HL-60/S4 (cell line): ENCODE results near the gene MDGA2.
"Not testable (repeated sequence)": the region's sequence is repeated elsewhere in the genome, so short reads cannot be mapped to it uniquely, and the experiment has no call there.

Experiments used
- in situ Hi-C: fragments of 300-500 bp; cut with MboI; formaldehyde crosslinking; loops from 2 replicates; pipeline ENCODE4 v1.14.3; 2022; ENCODE audit warnings: low sequenced_read_pairs

MDGA2 gene

GRCh38 chr14:47345016-47345415 lies 330.4 kb downstream of the MDGA2 start:
- in situ Hi-C loops, result no loop called here

DNA sequence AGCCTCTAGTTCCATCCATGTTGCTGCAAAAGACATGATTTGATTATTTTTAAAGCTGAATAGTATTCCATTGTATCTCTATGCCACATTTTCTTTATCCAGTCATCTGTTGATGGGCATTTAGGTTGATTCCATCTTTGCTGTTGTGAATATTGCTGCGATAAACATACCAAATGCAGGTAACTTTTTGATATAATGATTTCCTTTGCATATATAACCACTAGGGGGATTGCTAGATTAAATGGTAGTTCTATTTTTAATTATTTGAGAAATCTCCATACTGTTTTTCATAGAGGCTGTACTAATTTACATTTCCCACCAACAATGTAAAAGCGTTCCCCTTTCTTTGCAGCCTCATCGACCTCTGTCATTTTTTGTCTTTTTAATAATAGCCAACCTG lies 342.5 kb downstream of the MDGA2 start:
- in situ Hi-C loops, result no loop called here

- in situ Hi-C loops, result no loop called here
Observed at GRCh38 chr14:47332106-47332505, 343.3 kb downstream of the MDGA2 start.

DNA sequence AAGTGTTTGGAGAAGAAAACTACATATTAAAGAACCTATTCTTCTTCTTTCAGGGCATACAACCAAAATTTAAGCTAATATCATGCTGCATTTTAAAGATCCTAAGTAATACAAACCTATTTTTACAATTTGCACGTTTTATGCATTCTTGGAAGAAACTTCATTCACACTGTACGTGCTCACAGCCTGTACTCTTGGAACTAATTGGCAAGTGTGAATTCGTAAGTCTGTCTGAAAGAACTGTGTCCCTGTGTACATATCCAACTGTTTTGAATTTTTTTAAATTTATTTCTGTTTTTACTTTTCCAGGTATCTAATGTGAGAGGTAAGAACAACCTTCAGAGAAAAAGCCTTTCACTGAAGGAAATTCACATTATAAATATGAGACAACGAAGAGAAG lies 347.0 kb downstream of the MDGA2 start:
- in situ Hi-C loops, result no loop called here

GRCh38 chr14:47327336-47327735 lies 348.1 kb downstream of the MDGA2 start:
- in situ Hi-C loops, result no loop called here

GRCh38 chr14:47322751-47323150 lies 352.7 kb downstream of the MDGA2 start:
- in situ Hi-C loops, result no loop called here

GRCh38 chr14:47302121-47302520 lies 373.3 kb downstream of the MDGA2 start:
- in situ Hi-C loops, result no loop called here

DNA sequence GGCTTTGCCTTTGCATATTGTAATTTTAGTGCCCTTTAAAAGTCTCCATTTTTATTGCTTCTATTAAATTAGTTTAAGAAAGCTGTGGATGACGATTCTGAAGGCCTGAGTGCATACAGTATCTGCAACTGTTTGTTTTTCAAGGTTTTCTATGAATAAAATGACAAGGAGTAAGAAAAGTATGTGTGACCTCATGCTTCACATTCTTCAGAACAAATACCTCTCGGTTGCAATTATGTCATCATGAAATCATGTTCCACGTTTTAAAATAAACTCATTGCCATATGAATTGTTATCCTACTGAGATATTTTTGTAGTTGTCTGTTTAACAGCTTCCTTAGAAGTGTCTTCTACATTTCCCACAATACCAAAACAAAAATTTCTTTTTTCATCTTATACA lies 374.6 kb downstream of the MDGA2 start:
- in situ Hi-C loops, result no loop called here

DNA sequence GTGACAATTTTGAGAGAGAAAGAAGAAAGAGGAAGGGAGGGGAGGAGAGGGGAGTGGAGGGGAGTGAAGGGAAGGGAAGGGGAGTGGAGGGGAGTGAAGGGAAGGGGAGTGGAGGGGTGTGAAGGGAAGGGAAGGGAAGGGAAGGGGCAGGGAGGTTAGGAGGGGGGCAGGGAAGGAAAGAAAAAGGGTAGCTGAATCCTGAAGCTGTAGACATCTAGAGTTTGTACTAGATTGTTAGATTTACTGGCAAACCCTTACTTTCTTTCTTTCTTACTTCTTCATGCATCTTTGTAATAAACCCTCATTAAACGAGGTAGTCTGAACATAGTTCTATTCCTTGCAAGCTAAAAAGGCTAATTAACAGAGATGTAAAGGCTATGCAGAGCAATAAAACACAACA lies 378.0 kb downstream of the MDGA2 start:
- in situ Hi-C loops, result no loop called here

GRCh38 chr14:47284283-47284682 lies 391.1 kb downstream of the MDGA2 start:
- in situ Hi-C loops, result no loop called here

DNA sequence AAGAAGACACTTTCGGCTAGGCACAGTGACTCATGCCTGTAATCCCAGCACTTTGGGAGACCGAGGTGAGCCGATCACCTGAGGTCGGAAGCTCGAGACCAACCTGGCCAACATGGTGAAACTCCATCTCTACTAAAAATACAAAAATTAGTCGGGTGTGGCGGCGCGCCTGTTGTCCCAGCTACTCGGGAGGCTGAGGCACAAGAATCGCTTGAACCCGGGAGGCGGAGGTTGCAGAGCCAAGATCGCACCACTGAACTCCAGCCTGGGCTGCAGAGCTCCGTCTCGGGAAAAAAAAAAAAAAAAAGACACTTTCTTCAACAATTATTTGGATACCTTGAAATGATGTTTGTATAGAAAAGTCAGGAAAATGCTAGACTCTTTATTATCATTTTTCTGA lies 393.6 kb downstream of the MDGA2 start:
- in situ Hi-C loops, result not testable (repeated sequence)

GRCh38 chr14:47278233-47278842 lies 397.1 kb downstream of the MDGA2 start:
- in situ Hi-C loops, result no loop called here

DNA sequence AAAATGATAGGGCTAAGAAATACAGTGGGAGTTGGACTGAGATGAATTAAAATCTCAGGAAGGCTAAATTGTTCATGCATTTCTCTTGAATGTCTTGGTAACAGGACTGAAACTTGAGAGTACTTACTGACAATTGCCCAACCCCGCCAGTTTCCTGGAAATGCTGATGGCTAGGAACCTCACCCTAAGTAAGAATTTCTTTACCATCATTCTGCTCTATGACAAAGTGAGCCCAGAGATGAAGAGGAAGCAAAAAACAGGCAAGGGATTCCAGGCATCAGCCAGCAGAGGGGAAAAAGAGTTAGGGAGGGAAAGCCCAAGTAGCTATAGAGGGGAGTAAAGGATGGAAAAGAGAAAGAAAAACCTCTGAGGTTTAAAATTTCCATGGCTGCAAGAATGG lies 397.7 kb downstream of the MDGA2 start:
- in situ Hi-C loops, result no loop called here

- in situ Hi-C loops, result no loop called here
Observed at GRCh38 chr14:47276931-47277330, 398.5 kb downstream of the MDGA2 start.

DNA sequence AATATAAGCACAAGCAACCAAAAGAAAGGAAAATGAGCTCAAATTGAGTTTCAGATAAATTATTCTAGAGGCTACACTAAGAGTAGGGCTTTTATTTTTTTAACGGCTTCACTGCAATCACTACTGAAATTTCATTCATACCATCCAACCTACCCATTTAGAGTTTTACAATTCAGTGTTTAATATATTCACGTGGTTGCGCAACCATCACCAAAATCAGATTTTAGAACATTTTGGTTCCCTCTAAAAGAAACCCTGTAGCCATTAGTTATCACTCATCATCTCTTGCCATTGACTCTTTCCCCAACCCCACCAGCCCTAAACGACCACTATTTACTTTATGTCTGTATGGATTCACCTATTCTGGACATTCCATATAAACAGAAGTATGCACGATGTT lies 401.5 kb downstream of the MDGA2 start:
- in situ Hi-C loops, result no loop called here

GRCh38 chr14:47270715-47271114 lies 404.7 kb downstream of the MDGA2 start:
- in situ Hi-C loops, result no loop called here

DNA sequence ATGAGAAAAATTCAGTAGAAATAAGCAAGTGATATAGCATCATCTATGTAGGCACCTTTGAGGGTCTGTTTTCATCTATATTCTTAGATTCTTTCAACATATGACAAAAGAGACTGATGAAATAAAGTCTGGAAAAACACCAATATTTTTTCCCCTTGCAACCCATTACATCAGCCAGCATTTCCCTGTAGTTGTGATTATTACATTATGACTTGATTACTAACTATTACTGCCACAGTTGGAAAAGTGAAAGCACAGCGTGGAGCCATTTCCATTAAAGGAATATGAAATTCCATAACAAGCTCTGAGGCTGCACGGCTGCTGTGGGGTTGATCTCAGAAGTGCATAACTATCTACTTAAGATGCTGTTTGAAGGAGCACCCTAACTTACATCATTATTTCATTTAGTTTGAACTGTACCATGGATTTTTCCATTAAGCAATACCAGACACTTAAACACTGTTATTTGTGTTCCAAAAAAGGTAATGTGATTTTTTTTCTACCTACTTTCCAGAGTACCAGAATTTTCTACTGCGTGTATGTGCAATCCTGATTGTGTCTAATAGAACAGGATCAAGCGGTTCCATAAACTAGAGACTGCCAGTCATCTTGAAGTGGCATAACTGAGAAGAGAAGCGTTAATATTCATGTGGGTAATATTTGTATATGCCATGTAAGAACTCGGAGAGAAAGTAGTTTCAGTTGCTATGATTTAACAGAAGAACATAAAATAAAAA lies 405.5 kb downstream of the MDGA2 start:
- in situ Hi-C loops, result no loop called here

- in situ Hi-C loops, result no loop called here
Observed at GRCh38 chr14:47264842-47265241, 410.6 kb downstream of the MDGA2 start.

DNA sequence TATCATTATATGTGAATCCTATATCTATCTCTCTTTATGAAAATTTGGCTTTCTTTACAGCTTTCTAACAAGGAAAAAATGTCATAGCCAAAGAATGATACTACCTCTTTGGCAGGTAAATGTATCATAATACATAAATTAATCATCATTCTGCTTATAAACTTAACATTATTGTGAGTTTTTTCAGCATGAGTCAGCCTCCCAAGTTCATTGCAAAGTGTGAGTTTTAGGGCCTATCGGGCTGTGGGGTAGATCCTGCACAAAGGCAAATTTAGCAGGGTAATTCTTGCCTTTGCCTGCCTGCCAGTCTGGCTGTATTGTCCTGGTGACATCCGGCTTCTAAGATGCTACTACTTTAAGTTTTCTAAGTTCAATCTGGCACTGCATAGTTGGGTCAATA lies 412.6 kb downstream of the MDGA2 start:
- in situ Hi-C loops, result no loop called here

GRCh38 chr14:47261350-47261749 lies 414.1 kb downstream of the MDGA2 start:
- in situ Hi-C loops, result no loop called here

- in situ Hi-C loops, result no loop called here
Observed at GRCh38 chr14:47259796-47260195, 415.6 kb downstream of the MDGA2 start.

DNA sequence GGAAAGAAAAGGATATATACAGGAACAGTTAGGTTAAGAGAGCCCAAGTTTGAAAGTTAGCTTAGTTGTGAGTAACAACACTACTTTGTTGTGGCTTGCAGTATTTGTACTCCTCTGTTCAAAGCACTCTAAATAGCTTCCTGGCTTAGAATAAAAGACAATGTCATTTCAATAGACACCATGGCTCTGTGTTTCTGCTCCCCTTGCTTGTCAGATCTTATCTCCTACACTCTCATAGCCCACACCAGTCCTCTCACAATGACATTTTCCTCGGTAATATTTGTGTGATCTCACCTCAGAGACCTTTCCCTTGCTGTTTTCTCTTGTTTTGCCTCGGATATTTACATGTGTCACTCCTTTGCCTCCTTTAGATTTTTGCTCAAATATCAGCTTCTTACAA lies 418.4 kb downstream of the MDGA2 start:
- in situ Hi-C loops, result no loop called here

DNA sequence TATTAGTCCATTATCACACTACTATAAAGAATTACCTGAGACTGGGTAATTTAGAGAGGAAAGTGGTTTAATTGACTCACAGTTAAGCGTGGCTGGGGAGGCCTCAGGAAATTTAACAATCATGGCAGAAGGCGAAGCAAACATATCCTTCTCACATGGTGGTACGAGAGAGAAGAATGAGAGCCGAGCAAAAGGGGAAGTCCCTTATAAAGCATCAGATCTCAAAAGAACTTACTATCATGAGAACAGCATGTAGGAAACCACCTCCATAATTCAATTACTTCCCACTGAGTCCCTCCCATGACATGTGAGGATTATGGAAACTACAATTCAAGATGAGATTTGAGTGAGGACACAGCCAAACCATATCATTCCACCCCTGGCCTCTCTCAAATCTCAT lies 422.6 kb downstream of the MDGA2 start:
- in situ Hi-C loops, result no loop called here
